DMS153 (cell line): ENCODE measurements around the gene RPL27A.

Source experiments
- DNase-seq: peaks from one replicate; lab custom pipeline; 2025; lab: John Stamatoyannopoulos, UW

Gene RPL27A

DNA sequence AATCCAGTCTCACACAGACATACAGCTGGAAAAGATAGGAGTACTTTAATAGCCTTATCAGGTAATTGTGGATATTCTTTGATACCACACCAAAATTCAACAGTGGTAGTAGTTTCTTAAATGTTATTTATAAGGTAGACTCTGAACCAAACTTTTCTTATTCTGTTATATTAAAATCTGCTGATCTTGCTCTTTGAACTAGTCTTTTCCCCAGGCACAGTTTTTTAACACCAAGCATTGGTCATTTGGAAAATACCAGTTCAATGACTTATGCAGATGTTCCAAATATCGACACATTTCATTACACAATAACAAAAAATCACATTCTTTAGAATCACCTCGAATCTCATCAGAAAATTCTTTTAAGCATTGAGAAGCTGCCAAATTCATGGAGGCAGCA is 7.7 kb upstream of the RPL27A start:
- DNase-seq: no peak

DNA sequence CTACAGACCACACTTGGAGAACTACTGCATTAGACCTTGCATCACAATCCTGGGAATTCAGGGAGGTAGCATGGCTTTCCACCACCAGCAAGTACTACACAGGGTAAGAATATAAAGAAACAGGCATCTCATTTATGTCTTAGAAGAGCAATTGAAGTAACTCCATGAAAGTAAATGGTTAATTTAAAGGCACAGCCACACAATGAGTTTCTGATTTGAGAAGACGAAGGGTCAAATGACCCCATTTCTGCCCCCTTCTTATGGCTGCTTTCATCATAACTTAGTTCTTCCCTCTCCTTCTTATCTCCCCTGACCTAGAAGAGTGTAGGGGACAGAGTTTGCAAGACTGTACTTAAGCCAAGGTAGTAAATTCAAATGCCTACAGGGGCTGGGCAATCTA is 6.1 kb upstream of the RPL27A start:
- no peak for DNase-seq

DNA sequence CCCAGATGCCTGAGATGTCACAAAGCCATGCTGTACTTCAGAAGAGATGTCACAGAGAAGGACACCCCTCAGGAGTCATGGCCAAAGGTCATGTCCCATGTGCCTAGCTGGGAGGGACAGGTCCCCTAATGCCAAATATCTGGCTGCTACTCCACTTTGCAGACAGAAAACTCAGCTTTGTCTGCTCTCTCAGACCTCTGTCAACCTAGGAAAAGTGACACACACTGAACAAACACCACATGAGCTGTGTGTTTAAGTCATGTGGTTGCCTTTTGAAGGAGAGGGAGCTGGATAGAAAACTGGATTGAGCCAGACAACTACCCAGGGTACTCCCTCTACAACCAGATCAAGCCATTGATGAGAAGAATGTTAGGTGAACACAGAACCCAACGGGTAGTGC is 3.6 kb upstream of the RPL27A start:
- no peak for DNase-seq

DNA sequence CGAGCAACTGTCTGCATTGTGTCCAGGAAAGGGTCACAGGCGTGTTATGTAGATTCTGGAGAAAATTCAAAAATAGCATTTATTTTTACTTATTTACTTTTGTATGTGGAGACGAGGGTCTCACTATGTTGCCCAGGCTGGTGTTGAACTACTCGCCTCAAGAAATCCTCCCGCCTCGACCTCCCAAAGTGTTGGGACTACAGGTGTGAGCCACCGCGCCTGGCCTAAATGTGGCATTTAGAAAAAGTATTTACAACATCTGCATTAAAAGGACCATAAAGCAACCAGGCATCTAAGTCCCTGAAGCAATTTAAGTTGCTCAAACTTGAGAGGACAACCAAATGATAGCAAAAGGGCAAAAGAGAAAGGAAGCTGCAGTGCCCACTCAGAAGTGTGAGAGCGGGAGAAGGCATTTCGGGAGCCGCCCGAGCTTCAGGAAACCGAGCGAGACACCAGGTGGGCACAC is 722 bp upstream of the RPL27A start:
- DNase-seq: no peak

DNA sequence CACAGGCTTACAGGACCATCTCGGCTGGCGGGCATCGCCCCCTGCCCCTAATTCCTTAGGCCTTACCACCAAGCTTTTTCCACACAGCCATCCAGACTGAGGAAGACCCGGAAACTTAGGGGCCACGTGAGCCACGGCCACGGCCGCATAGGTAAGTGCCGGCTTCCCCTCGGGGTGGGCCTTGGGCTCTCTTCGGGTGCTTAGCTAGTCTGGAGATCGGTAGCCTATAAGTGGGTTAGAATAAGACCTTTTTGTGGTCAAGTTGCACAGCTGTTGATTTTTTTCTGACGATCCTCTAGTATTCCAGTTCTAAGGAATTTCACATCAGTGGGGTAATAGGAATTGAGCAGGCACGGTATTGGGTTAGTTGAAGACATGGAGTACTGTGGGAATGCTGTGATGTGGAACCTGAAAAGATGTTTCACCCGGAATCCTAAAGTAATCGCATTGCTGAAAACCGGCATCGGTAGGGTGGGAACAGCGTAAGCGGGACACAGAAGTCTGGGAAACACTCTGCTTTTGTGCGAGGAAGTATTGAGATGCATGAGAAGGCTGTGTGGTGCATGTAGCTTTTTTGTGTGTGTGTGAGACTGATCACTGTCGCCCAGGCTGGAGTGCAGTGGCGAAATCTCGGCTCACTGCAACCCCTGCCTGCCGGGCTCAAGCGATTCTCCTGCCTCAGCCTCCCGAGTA is 669 bp downstream of the RPL27A start:
- DNase-seq: no peak

DNA sequence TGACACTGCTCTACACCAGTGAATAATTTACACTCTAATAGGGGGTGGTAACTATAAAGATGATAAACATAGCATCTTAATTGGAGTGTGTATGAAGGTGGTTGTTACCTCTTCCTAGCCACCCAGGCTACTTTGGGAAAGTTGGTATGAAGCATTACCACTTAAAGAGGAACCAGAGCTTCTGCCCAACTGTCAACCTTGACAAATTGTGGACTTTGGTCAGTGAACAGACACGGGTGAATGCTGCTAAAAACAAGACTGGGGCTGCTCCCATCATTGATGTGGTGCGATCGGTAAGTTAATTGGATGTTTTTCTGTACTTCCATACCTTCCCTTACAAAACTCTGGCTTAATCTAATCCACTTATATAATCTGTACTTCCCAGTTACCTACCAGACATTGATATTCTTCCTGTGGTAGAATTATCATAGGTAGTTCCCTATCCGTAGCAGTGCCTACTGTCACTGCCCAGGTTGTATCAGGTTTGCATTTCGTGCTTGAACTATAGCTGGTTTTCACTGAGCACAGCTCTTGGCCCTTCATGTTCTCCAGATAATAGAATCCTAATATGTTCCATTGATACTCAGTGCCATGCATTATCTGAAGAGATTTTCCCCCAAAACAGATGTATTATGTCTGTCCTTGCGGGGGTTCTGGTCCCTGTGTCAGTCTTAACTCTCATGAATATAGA is 2.2 kb downstream of the RPL27A start:
- DNase-seq: no peak

DNA sequence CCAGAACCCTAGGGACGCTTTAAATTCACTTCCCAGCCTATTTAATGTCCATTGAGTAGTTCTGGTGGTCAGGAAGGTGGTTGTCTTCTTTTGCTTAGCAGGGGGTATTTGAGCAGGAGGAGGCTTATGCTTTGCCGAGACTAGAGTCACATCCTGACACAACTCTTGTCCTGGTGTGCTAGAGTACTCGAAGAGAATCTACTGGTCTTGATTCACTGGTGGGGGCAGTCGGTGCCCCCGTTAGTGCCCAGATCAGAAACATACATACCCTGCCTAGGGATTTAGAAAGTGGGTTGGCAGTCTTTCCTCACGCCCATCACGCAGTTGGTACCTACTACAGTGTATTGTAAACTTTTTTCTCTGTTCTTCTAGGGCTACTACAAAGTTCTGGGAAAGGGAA is 2.7 kb downstream of the RPL27A start:
- no peak for DNase-seq

DNA sequence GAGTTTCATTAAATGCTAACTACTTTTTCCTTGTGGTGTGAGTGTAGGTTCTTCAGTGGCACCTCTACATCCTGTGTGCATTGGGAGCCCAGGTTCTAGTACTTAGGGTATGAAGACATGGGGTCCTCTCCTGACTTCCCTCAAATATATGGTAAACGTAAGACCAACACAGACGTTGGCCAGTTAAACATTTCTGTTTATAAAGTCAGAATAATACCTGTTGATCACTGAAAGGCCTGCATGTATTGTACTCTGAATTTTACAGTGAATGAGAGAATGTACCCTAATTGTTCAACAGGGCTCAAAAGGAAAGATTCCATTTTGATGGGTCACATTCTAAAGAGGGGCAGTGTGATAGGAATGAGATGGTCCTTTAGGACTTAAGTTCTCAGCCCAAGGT is 3.2 kb downstream of the RPL27A start:
- DNase-seq: no peak

DNA sequence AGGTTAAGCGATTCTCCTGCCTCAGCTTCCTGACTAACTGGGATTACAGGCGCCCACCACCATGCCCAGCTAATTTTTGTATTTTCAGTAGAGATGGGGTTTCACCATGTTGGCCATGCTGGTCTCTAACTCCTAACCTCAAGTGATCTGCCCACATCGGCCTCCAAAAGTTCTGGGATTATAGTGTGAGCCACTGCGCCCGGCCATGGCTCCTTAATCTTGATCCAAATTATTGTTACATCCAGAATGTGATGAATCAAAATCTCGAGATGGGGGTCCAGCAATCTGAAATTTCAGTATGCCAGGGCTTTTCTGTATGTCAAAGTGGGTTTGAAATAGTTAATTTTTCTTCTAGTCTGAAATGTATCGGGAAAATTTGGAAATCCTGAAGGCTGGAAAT is 3.7 kb downstream of the RPL27A start:
- DNase-seq: no peak

DNA sequence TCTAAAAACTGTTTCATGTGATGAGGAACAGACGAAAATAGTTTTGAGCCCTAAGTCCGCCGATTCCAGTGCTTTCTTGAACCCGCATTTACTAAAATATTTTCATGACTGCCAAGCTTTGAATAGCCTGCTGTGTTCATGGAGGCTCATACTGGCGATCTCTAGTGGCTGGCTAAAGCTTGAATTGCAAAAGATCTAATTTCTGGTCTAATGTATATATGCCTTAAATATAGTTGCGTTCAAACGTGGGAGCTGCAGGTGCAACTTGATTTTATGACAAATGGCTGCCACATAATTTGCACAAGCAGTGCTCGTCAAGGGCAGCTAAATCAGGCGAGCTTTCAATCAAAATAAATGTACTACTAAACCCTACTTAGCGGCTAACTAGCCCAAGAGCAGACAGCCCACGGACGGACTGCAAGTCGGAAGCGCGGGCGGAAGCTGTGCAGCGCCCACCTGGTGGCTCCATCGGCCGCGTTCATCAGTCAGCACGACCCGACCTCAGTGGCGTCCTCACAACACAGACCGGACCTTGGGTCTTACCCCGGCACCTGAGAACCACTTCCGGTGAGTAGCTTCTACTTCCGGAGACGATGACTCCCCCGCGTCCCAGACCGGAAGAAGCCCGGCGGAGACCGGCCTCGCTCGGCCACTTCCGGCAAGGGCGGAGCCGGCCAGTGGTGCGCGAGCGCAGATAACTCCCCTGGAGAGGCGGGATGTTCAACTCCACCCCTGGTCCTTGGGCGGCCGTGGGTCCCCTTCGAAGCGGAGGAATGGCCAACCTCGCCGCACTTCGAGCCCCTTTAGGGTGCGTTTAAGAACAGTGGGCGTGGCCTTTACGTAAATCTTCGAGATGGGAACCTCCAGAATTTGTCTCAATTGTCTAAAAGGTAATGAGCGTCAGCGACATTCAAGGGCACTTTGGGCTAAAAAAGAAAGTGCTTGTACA is 6.1 kb downstream of the RPL27A start:
- peak; percentile 96 for DNase-seq

DNA sequence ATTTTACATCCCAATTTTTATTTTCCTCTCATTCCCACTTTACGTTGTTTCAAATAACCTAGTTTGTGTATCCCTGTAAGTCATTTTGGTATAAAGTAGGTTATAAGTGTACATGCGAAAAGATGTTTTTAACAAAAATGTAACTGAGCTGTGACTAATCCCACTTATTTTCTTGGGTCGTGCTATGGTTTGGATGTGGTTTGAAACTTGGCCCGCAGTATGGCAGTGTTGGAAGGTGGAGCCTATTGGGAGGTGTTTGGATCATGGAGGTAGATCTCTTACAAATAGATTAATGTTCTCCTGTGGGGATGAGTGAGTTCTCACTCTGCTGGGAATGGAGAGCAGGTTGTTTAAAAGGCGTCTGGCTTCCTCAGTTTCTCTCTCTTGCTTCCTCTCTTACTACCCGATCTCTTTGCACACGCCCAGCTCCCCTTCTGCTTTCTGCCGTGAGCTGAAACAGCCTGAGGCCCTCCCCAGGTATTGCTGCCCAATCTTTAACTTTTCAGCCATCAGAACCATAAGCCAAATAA is 7.2 kb downstream of the RPL27A start:
- DNase-seq: no peak

DNA sequence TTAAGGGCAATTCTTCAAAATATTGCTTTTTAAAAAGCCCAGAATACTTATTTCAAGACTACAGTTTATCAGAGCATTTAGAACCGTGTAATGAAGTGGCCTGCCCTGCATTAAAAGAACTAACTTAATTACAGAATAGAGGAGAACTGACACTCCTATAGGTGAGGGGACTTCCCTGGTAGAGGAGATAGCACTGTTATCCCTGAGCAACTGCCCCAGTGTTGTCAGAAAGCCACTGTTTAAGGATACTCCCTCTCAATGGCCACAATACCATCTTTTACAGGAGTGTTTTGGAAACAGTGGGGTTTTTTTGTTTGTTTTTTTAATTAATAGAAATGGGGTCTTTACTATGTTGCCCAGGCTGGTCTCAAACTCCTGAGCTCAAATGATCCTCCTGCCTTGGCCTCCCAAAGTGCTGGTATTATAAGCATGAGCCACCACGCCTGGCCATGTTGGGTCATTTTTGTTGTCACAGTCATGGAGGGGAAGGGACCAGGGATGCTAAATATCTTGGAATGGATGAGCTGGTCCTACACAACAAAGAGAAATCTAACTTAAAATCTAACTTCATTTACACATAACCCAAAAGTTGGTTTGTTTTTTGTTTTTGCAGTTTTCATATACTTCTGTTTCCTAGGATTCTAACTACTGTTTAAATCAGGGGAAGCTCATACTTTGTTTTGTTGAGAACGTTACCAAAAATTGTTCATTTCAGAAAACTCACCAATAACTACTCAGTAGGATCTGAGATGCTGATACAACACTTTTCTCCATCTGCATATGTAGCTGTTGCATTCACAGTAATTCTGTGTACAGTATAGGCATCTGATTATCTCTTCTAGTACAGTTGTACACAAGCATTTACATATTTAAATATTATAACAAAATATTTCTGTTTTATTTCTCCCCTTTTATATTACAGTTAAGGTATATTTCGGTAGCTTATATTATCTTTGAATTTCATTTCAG is 8.1 kb downstream of the RPL27A start:
- no peak for DNase-seq

DNA sequence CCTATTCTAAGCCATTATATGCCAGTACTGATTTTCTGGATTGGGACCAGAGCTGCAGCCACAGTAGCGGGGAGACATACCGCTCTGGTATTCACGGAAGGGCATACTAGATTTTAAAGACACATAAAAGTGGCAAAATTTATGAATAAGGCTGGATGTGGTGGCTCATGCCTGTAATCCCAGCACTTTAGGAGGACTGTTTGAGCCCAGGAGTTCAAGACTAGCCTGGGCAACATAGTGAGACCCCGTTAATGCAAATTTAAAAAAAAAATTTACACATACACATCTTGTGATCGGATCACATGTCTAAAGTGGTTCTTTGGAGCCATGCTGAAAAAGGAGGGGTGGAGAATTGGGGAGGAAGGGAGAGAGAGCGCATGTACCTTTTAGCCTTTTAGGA is 9.0 kb downstream of the RPL27A start:
- DNase-seq: no peak

DNA sequence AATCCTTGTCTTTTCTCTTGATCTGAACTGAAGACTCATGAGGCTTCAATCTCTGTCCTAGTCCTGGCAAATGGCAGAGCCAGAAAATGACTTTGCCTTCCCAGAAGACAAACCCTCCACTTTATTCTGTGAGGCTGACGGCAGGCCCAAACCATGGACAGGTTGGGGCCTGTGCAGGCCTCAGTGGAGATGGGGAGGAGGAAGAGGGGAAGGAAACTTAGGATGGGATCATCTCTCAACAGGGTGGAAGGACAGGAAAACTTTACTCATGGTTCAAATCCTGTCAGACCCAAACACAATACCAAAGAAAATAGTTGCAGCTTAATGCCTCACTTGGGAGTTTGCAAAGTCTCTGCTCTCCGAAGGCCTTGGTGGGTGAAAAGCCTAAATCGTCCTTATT is 9.8 kb downstream of the RPL27A start:
- no peak for DNase-seq

DNA sequence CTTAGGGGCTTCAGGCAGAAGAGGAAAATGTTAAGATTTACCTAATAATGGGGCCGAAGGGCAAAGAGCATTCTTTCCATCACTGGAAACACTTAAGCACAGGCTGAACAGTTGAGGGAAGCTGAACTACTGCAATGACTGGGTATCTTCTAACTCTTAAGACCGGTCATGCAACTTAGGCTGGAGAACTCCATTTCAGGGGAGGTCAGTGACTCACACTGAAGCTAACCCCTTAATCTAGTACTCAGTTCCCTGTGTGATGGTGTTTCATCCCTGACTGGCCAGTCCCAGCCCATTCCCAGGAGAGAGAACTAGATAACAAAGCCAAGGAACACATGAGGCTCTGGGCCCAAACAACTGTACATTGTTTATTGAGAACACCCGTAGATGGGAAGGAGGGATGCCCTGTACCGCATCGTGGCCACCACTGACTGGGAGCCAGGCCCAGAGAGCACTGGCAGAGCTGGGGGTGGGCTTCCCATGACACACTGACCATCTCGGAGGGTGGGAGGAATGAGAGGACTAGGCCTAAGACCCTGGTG is 10.5 kb downstream of the RPL27A start:
- DNase-seq: no peak

DNA sequence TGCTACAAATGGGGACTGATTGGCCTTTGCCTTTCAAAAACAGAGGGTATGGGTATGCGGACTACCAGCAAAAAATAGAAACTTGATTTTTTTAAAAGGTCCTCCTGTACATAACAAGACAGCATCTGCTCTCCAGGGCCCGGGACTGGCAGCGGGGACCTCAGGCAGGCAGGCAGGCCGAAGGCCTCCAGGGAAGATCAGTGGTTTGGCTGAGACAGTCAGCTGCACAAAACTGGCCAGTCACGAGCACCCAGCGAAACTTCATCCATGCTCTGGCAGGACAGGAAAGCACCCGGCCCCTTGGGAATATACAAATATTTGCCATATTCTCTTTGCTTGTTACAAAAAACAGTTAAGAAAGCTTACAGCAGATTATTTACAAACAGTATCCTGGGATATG is 11.0 kb downstream of the RPL27A start:
- DNase-seq: no peak

DNA sequence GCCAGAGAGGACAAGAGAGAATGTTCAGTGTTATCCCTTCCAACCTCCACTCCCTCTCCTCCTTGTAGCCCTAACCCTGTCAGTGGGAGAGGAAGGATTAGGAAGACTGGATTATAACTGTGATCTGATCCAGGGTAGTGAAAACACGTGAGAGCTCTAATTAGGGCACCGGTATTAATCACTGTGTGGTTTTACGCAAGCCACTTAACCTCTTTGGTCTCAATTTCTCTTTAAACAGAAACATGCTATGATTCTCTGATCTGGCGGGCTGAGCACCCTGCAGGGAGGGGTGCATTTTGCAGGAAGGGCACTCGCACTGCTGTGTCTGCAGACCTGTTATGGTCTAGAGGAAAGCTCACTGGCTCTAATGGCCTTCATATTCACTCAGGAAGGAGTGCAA is 11.5 kb downstream of the RPL27A start:
- DNase-seq: no peak

DNA sequence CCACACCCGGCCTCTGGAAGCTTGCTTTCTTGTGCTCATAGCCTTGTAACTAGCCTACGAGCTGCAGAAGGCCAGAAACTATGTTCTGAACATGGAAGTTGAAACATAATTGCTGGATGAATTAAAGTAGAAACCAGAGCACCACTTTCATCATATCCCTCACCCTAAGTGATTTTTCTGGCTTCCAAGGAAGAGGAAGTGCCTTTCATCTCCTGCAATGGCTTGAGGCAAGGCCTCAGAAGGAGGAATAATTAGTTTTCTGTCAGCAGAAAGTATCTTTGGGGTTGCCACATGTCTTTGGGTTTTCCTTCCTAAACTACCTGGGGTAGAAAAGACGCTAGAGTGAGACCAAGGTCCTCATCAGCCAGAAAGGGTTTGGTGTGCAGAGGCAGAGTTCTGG is 14.5 kb downstream of the RPL27A start:
- DNase-seq: no peak

DNA sequence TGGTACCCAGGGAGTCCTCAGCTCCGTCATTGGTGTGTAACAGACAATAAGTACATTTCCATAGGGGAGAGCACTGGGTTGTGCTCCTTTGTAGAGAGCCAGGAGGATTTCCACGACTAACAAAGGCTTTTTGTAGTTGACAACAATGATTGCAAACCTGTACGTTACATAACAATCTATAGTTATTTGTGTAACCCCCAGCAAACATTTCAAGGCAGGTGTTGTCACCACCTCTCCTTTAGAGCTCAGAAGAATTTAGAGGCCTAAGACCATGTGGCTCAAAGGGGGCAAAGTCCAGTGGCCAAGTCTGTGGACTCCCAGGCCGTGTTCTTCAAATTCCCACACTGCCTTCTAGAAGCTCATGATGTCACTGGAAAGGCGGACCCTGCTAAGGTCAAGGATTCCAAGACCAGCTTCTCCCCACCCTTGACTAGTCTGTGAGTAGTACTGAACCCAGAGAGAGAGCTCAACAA is 15.8 kb downstream of the RPL27A start:
- DNase-seq: no peak

DNA sequence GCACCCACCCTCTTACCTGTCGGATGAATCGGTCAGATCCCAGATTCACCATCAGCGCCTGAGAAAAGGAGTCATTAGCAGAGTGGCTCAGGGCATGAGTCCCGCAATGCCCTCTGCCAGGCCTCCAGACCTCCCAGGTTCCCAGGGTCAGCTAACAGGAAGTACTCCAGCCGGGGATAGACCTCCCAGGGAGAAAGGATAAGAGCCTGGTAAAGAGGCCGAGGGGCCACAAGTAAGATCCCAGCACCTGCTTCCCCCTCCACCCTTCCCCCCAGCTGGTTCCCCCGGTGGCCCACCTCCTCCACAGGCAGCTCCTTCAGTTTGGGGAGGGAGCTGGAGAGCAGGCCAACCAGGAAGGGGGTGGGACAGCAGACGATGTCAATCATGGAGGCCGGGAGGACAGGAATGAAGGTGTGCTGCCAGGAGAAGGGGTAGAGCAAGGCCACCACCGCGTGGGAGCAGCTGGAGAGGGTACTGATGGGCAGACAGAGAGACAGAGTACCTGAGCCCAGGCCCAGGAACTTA is 16.4 kb downstream of the RPL27A start:
- DNase-seq: no peak

DNA sequence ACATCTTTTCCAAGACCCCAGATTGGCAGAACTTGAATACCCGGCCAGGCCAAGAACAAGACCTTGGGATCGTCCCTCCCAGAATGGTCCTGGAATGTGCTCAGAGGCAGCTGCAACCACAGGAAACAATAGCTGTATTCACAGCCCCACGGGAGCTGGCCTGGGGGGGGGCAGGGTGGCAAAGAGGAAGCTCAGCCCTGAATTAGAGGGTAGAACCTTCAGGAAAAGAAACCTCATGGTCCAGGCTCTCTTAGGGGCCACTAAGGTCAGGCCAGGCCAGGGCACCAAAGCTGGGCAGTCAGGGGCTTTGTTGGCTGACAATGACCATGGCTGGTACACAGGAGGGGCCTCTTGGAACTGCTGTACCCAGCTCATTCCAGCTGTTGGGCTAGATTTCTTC is 17.3 kb downstream of the RPL27A start:
- DNase-seq: peak; percentile 13
